ENCODE measurements around the gene ATP6V1C2. TPM values are rescaled to one million over a fixed set of nuclear protein-coding genes. Genes with fewer than 3 reads are reported as not detected.

ATP6V1C2 gene
- total and polyA plus RNA-seq, 9 of the 15 experiments (the other 6 are each of a cell fraction or from before 2014, with no cell fraction given), result 0.01 to 0.31 (median 0.10) TPM; not detected in 4

DNA sequence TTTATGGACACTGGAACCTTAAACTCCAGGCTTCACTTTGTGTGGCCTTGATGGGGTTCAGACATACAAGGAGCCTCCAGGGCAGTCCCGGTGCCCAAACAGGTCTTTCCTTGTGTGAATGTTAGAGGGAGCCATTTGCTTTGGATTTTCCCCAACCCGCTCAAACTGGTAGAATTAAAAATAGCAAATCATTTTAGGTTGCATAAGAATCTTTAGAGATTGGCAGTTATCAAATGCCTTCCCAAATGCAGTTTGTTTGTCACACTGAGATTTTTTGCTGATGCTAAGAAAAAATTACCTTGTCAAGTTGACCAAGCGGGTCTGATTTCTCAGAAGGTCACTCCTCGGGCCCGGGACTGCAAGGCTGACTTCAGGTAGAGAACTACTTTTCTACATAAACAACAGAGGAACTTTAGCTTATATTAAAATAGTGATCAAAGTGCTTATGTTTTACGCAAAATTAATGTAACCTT, 36.4 kb downstream of the ATP6V1C2 start:
- ChIA-PET CTCF (ENCODE audit: low intra/inter-chr PET ratio) (interaction anchor here (0.7 kb wide), 1 partner anchor 79 kb away, joined by 6 read pairs; no protein-coding TSS in a partner anchor), POLR2A (no interaction called here)
- WGBS (ENCODE audit: insufficient coverage, low coverage, missing lambda C conversion rate), result 19% methylated on average over 6 of the region's 6 CpGs
- TF ChIP-seq MAFG (tag; conservative IDR thresholded peaks at IDR 0.05), result peak; percentile 20; the same call in 1 of the 2 replicates
- TF ChIP-seq, protein P1, sequence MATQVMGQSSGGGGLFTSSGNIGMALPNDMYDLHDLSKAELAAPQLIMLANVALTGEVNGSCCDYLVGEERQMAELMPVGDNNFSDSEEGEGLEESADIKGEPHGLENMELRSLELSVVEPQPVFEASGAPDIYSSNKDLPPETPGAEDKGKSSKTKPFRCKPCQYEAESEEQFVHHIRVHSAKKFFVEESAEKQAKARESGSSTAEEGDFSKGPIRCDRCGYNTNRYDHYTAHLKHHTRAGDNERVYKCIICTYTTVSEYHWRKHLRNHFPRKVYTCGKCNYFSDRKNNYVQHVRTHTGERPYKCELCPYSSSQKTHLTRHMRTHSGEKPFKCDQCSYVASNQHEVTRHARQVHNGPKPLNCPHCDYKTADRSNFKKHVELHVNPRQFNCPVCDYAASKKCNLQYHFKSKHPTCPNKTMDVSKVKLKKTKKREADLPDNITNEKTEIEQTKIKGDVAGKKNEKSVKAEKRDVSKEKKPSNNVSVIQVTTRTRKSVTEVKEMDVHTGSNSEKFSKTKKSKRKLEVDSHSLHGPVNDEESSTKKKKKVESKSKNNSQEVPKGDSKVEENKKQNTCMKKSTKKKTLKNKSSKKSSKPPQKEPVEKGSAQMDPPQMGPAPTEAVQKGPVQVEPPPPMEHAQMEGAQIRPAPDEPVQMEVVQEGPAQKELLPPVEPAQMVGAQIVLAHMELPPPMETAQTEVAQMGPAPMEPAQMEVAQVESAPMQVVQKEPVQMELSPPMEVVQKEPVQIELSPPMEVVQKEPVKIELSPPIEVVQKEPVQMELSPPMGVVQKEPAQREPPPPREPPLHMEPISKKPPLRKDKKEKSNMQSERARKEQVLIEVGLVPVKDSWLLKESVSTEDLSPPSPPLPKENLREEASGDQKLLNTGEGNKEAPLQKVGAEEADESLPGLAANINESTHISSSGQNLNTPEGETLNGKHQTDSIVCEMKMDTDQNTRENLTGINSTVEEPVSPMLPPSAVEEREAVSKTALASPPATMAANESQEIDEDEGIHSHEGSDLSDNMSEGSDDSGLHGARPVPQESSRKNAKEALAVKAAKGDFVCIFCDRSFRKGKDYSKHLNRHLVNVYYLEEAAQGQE (IDR thresholded peaks at IDR 0.05; ENCODE audit: borderline replicate concordance), result no peak
- TF ChIP-seq, protein P1 (CRISPR knock-in tag; IDR thresholded peaks at IDR 0.05; ENCODE audit: low read depth), result no peak
- peak; percentile 70 for TF ChIP-seq ZNF316 (IDR thresholded peaks at IDR 0.05)
- TF ChIP-seq GABPA (tag; conservative IDR thresholded peaks at IDR 0.05; ENCODE audit: low read depth), result no peak
- TF ChIP-seq C11orf30 (IDR thresholded peaks at IDR 0.05; ENCODE audit: low read depth), result peak; percentile 45; the same call in 1 of the 2 replicates
- peak; percentile 87 for TF ChIP-seq CBX2 (IDR thresholded peaks at IDR 0.05; ENCODE audit: insufficient read depth, low read length, poor library complexity, severe bottlenecking)
- no peaks in the 10 kb centered on the region for H3K9me1 ChIP-seq (ENCODE audit: control insufficient read depth, insufficient read depth, low read length)
- H3K9me3 ChIP-seq (replicated peaks; ENCODE audit: control insufficient read depth, insufficient read depth, low read depth, low read length), result no peaks in the 10 kb centered on the region
- H3K9ac ChIP-seq (ENCODE audit: insufficient read depth in 1 of 2, low read depth in 2 of 2, low read length in 2 of 2), result no peak overlapping the region
- no peak overlapping the region for H3K27ac ChIP-seq (ENCODE audit: extremely low read depth, low read depth, low read length)
- intact Hi-C loops (cut with micrococcal nuclease) (no loop called here), in situ Hi-C loops (cut with MboI) (no loop called here)
- BruUV-seq (replicated peaks), result no TSS peak
- no peaks in the 10 kb centered on the region for H3K36me3 ChIP-seq (ENCODE audit: control insufficient read depth, insufficient read depth, low read length)
- peaks cover 26 to 65% of the 10 kb centered on the region in 2 experiments for H3K27me3 ChIP-seq (ENCODE audit: control insufficient read depth in 2 of 2, insufficient read depth in 2 of 2, low read length in 2 of 2)
- no peaks in the 10 kb centered on the region for H3K79me2 ChIP-seq (ENCODE audit: control insufficient read depth, insufficient read depth, low read length)
- FAIRE-seq (peak; percentile 40), DNase-seq (ENCODE audit: extremely low read depth in 1 of 4, low spot score in 3 of 4) (no peak), ATAC-seq (no peak)
- no peak overlapping the region for H3K4me2 ChIP-seq (ENCODE audit: insufficient read depth, low read length)
- H2AFZ ChIP-seq (ENCODE audit: low read depth, low read length), result no peak overlapping the region
- no peak overlapping the region for H3K4me3 ChIP-seq
- H4K20me1 ChIP-seq (replicated peaks; ENCODE audit: control insufficient read depth, insufficient read depth, low read length), result no peaks in the 10 kb centered on the region
- H3K4me1 ChIP-seq (replicated peaks in 1 of 2; ENCODE audit: control insufficient read depth in 2 of 2, insufficient read depth in 2 of 2, low read length in 2 of 2), result peaks cover 2 to 5% of the 10 kb centered on the region in 2 experiments; a peak in 3 of 5 replicates

Data from K562 (cell line).